HG03103 (cell line): ENCODE data around the gene SLC47A2.

Source experiments
- ATAC-seq: cut with Tn5 transposase; IDR thresholded peaks from one replicate; pipeline ENCODE4 v1.9.1; 2021; ENCODE audit warnings: low read depth; ENCODE audit not compliant: unreplicated experiment

SLC47A2 gene

DNA sequence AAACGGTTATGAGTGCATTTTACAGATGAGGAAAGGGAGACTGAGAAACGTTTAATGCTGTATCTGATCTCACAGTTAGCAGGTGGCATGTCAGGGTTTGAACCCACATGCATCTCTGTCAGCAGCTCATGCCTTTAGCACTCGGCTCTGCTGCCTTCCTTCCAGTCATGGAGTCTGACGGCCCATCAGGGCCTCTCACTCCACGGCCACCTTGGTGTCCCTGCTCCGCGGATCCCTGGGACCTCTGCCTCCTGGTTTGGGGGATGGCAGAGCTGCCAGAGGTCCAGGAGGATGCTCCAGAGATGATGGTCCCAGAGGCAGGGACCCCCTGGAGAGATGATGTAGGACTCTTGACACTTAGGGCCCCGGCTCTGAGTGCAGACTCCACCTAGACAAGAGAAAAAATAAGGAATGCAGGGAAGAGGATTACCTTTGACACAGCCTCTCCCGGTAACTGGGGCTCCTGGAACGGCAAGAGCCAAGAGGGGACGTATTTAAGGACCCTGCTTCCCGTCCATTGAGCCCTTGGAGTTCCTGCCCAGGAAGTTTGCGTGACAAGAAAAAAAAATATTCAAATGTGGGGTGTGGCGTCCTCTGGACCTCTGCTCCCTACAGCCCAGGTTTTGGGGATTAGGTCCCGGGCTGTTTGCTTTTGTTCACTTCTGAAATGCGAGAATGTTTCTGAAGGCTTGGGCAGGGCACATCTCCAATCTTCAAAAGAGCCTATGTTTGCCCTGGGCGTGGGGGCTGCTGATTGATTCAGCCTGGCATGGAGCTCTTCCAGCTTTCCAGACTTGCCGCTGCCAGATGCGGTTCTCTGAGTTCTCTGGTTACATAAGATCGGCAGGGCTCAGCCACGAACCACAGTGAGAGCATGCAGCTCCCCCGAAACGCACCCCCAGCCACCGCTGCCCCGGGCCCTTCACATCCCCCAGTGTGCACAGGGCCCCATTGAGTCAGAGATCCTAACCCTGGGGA, 31.7 kb upstream of the SLC47A2 start, which contains the start of gene ALDH3A1:
TSS of gene ALDH3A1 (minus strand) at position 470 of the 978 bp plus-strand sequence. CDS start 3,169 bp downstream, outside the sequence.
- no peak for ATAC-seq

DNA sequence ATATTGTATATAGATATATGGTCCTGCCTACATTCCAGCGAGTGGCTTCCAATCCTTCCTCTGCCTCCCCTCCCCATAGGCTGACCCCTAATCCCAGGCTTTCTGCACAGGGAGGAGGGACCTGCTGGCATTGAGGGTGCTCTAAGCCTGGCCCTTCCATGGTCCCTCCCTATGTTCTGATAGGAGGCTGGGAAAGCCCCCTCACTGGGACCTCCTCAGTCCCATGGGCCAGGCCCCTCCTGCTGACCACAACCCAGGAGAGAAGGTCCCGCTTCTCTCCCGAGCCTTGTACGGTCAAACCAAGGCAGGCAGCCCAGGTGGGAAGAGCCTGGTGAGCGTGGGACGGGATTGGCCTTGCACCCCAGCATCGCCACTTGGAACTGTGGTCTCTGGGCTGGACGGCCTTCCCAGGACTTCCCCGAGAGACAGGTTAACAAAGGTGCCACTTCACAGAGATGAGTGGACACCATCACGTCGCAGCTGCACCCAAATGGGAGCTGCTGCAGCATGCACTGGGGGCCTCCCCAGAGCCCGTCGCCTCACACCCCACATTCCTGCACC, 30.9 kb upstream of the SLC47A2 start:
- no peak for ATAC-seq

DNA sequence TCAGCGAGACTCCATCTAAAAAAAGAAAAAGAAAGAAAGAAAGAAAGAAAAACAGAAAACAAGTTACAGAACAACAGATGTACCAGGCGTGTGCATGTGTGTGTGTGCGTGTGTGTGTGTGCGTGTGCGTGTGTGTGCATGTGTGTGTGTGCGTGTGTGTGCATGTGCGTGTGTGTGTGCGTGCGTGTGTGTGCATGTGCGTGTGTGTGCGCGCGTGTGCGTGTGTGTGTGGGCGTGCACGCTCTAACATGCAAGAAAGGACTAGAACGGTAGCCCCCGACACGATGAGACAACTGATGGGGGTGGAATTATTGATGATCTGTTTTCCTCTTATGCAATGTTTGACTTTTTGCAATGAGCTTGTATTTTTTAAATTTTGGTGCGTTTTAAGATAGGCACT, 30.1 kb upstream of the SLC47A2 start:
- ATAC-seq = no peak

DNA sequence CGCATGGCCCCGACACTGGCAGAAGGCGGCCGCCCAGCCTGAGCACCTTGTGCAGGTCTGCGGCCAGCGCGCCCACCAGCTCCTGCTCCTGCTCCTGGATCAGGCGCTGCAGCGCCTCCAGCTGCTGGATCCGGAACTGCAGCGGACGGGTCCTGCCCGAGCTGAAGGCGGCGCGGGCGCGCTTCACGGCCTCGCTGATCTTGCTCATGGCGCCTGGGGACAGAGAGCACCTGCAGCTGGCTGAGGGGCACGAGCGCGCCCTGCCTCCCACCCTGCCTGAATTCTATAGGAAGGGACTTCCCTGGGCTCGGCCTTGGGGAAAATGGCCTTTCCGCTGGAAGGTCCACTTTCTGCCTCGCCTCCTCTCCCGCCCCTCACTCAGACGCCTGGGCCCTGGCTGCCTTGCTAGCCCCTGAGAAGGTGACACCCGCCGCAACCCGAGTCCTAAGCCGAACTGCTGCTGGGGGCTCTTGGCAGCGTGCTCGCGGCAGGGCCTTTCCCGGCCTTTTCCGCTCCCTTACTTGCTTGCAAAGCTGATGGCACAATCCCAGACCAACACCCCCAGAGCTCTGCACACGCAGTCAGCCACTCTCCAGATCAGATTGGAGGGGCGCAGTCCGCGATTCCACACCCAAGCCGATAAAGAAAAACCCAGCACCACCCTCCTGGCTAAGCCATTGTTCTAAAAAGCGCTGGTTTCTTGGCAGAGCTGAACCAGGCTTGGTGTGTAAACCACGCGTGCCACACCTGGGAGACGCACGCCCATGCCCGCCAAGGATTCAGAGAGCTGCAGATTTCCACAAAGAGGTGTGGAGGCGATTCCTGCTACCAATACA, 28.8 kb upstream of the SLC47A2 start:
- no peak for ATAC-seq

DNA sequence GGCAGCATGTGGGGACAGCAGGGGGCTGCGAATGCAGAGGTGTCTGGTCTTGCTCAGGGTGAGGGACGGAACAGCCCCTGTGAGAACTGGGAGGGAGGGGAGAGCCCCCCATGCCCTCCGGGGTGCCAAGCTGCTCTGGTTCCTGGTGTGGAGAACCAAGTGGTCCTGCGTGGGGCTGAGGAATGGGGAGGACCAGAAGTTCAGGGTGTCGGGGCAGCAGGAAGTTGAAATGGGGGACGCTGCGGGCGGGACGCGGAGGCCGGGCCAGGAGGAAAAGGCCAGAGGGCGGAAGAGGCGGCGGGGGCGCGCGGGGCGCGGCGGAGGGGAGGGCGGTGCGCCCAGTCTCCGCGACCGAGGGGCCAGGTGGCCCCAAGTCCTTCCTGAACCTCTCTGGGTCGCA, 28.1 kb upstream of the SLC47A2 start:
- no peak for ATAC-seq

DNA sequence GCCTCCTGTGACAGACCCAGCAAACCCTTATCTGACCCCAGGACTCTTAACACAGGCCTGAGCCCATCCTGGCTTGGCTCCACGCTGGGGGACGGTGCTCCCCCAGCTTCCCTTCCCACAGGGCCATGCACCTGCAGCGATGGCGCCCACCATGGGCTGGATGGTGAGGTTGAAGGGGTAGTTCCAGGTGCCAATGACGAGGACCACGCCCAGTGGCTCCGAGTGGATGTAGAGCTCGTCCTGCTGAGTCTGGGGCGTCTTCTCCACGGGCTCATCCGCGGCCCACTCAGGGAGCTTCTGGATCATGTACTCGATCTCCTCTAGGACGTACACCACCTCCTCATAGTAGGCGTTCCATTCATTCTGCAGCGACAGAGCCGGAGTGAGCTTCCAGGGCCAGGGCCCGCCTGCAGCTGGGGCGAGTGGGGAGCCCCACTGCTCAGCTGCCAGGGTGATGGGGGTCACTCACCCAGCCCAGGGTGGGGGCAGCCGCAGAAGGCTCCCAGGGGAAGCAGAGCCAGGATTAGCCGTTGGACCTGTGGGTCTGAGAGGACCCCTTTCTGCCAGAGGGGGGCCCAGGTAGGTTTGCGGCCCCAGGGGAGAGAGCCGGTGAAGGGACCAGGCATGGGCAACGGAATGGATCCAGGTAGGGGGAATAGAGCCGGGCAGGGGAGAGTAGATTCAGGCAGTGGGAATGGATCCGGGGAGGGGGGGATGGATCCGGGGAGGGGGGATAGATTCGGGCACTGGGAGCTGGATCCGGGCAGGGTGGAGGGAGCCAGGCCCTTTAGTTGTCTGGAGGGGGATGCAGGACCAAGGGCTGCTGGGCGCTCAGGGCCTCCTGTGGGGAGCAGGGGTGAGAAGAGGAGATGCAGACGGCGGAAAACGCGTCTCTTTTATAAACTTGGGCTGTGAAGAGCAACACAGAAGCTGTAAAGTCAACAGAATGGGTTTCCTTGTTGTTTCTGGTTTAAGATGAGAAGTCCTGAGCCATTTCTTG, 27.0 kb upstream of the SLC47A2 start:
- ATAC-seq = no peak

DNA sequence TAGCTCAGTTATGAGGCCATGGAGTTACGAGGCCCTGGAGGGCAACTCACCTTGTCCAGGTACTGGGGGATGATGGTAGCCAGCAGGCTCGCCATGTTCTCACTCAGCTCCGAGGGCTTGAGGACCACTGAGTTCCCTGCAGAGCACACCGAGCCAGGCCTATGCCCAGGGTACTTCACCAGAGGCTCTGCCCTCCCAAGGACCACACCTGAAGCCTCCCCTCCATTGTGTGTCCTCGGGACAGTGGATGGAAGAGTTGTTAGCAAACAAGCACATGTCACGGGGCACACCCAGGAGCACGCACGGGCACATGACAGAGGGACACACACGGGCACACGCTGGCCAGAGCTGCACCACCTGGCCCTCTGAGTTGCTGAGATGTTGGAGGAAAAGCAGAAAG, 26.1 kb upstream of the SLC47A2 start:
- no peak for ATAC-seq

DNA sequence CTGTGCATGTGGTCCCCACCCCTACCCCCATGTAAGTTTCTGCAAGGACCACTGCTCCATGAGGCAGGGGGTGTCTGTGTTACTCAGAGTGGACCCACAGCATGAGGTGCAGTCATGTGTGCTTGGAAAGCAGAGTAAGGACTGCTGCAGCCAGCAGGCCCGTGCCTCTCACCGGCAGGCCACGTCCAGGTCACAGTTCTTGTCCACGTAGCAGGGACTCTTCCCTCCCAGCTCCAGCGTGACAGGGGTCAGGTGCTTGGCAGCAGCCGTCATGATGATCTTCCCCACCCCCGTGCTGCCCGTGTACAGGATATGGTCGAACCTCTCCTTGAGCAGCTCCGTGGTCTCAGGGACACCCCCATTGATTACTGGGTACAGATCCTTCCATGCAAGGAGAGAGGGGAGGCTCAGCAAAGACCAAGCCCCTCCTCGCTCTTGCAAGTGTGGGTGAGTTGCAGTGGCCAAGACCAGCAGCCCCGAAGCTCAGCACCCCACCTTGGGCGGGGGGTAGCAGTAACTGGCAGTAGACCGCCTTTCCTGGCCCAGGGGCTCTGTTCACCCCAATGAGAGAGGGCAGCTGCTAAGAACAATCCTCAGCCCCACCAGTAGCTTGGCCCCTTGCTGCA, 25.6 kb upstream of the SLC47A2 start:
- ATAC-seq = no peak

DNA sequence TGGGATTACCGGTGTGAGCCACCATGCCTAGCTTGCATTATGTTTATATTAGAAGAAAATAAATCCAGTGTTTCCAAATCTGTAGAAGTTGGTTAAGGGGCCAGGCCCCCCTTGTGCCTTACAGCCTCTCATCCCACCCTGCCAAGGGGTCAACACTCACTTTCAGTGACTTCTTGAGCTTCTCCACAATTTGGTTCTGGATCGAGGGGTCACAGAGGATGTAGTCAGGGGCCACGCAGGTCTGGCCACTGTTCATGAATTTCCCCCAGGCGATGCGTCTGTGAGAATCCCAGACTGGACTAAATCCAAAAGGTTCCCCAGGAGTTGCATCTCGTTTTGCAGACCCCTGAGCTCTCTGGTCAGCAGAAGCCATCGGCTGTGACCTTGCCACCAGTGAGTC, 24.5 kb upstream of the SLC47A2 start:
- ATAC-seq = no peak

DNA sequence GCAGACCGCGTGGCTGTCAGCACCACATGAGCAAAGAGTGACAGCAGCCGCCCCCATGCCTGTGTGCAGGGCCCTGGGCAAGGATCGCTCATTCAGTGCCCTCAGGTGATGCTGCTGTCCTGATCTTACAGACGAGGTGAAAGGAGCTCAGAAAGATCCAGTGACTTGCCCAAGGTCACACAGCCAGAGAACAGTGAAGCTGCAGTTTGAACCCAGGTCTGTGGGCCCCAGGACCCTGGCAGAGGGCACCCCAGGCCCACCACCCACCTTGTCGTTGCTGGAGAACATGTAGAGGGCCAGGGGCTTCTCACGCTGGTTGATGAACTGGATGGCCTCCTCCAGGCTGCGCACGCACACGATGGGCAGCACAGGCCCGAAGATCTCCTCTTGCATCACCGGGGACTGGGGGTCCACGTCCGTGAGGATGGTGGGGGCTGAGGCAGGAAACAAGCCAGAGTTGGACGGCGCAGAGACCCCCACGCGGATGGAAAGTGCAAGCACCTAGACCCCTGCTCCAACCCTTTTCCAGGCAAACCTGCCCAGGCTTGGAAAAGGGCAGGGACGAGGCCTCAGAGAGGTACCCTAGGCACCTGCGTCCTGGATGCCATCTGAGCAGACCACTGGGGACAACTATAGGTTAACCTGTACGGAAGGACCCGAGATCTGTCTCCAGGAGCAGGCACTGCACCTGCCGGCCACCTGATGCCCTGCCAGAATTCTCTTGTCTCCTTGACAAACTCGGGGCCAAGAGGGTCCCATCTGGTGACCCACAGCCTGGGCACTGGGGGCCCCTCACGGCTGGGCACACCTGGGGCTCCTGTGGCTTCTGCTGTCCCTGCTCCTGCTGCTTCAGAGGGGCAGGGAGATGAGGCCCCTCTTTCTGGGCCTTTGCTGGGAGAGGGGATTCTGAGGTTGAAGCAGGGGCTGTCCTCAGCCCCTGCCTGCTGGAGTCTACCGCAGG, 23.1 kb upstream of the SLC47A2 start:
- no peak for ATAC-seq

DNA sequence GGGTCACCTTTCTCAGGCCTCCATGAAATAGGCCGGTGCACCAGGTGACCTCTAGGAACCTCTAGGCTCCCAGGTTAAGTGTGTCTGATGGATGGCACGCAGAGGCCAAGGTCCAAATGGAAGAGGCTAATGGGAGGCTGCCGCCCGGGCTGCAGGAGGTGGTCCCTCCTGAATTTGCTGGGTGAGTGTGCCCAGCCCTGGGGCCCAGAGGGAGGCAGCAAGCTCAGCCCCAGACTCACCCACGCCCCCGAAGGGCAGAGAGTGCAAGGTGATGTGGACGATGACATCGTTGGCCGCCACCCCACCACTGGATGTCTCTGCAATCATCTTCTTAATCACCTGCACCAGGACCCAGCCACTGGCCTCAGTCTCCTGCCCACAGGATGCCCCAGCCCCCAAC, 22.4 kb upstream of the SLC47A2 start:
- no peak for ATAC-seq

DNA sequence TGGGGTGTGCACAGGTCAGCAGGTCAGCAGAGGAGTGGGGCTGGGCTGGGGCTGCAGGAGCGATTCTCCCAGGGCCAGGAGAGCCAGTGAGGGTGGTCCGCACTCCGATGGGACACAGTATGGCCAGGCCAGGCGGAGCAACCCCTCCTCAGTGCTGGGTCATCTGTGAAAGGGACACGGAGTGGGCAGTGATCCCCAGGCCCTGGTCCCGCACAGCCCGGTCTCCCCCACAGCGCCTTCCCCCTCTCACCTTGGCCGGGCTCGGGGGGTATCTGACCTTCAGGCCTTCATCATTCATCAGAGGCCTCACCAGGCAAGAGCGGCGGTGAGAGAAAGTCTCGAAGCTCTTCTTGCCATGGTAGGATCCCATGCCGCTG, 21.7 kb upstream of the SLC47A2 start:
- no peak for ATAC-seq

DNA sequence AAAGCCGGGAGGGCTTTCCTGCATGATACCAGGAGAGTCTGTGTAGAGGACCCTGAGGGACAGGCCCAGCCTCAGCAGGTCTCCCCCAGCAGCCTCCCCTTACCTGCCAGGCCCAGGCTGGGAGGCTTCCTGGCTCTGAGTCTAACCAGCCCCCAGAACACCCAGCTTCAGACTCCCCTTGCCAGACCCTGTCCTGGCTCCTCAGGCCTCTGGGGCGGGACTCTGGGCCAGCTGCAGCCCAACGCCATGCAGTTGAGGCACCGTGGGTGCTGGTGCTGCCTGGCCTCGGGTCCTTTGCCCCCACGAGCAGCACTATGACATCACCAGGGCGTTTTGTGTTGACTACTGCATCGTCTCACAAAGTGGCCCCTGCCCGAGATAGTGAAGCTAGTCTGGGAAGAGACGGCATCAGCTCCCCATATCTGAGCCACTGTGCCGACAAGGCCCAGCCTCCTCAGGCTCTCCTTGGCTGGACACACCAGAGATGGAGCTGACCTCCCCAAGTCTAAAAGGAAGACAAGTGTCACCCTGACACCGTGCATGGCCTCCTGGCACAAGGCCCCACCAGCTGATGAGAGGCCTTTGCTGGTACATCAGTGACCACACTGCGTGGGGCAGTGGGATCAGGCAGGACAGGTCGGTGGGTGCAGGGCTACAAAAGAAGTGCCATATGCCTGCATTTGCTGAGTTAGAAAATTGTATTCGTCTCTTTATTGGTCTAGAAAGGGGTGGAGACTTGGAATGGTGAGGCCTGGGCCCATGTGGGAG, 21.1 kb upstream of the SLC47A2 start:
- ATAC-seq = no peak

DNA sequence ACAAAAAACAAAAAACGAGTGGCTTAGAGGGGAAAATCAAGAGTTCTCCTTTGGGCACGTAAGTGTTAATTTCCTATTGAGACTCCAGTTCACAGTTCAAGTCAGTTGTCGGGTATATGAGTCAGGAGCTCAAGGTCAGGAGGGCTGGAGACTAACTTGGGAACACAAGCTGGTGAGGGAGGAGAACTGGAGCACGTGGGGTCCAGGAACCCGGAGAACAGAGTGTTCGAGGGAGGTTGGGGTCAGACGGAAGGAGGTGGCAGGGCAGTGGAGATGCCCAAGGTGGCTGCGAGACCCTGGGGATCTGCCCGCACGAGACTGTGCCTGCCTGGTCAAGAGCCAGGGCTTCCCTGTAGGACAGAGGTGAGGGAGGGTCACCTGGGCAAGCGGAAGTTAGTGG, 19.7 kb upstream of the SLC47A2 start:
- ATAC-seq = no peak

DNA sequence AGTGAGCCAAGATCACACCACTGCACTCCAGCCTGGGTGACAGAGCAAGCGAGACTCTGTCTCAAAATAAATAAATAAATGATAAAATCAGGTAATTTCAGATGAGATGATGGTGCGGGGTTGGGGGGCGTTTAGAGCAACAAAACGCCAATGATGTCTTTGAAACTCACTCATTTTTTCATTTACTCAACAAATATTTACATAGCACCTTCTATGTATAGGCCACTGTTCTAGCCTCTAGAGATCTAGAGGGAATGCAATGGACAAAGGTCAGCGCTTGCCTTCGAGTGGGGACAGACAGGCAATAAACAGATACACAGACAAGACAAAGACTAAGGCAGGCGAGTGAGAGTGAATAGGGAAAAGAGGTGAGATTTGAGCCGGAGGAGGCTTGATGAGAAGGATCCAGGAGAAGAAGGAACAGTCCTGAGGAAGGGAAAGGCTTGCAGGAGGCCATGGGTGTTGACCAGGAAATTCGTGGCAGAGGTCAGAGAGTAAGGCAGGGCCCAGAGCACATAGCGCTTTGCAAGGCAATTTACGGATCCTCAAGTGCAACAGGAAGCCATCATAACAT, 17.7 kb upstream of the SLC47A2 start:
- no peak for ATAC-seq

DNA sequence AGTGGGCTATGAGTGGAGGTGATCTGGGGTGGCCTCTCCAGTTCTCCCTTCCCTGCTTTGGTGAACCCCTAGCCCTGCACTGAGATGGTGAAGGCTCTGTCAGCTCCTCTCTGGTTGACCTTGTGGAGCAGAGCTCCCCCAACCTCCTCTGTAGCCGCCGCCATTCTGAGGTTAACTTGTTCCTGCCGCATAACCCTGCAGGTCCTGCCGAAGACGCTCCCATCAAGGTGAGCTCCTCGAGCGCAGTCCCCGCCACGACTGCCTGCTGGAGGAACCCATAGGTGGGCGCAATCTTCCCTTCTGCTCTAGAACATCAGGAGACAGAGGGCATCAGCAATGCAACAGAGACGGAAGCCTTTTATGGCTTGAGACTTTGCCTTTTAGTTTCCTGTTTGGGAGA, 15.2 kb upstream of the SLC47A2 start:
- no peak for ATAC-seq

DNA sequence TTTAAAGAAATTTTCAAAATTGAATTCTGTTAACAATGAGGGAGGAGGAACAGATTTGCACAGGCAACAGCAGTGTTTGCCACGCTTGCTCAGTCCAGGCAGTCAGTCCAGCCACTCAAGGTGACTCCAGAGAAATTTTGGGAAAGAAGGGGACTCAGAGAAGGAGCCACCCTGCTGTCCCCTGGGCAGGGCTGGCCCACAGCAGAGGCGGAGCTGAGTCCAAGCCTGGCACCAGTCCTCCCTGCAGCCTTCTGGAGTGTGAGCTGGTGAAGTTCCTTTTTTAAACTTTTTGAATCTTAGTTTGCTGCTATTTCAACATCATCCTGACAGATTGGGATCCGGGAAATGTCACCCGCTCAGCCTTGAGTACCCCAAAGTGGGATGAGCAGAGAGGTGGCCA, 14.5 kb upstream of the SLC47A2 start:
- ATAC-seq = no peak
